HG02970 (cell line): ENCODE data around the gene CRAMP1.

Experiments used
- ATAC-seq: cut with Tn5 transposase; IDR thresholded peaks from one replicate; pipeline ENCODE4 v1.9.1; 2021; ENCODE audit warnings: mild to moderate bottlenecking, moderate library complexity, moderate number of reproducible peaks; ENCODE audit not compliant: unreplicated experiment, low FRiP score

CRAMP1 gene

DNA sequence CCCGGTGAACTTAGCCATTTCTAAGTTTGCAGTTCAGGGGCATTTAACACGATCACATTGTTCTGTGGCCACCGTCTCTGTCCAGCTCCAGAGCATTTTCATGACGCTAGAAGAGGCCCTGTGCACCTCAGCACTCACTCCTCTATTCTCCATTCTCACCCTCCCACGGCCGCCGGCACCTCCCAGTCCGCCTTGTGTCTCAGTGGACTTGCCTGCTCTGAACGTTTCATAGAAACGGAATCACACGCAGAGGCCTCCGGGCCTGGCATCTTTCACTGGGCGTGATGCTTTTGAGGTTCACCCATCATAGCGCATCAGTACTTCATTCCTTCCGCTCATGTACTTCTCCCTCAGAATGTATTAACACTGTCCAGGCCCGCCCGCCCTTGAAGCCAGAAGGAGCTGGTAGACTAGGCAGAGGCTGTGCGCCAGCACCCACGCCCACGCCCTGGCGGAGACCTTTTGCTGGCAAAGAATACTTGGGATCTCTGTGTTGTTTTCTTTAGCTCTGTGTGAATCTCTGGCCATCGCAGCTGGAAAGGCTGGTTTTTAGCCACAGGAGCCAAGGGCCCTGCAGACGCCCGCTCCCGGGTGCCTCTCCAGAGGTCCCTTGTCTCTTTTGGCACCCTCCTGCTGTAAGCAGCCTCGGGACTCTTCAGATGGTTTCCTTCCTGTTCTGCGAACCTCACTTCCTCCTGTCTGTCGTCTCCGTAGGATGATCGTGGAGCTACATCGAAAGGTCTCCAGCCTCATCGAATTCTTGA lies 42.5 kb downstream of the CRAMP1 start:
- ATAC-seq: no peak

DNA sequence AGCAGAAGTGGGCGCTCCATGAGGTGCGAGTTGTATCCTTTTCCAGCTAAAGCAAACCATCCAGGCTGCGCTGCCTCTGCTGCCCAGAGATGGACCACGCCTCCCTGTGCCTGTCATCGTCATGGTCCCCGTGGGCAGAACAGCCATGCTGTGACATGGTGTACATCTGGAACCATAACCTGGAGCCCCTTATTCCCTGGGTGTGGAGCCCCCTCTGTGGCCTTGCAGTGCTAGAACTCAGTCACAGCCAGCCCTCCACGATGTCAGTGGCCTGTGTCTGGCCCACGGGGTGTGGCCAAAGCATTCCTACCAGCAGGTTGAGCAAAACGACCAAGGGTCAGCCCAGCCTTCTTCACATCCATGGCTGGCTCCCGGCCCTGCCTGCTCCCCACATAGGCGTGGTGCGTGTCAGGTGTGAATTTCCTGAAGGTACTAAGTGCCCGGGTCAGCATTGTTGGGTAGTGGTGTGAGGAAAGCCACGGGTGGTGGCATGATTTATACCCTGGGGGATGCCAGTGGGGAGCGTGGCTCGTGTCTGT lies 43.2 kb downstream of the CRAMP1 start:
- no peak for ATAC-seq

DNA sequence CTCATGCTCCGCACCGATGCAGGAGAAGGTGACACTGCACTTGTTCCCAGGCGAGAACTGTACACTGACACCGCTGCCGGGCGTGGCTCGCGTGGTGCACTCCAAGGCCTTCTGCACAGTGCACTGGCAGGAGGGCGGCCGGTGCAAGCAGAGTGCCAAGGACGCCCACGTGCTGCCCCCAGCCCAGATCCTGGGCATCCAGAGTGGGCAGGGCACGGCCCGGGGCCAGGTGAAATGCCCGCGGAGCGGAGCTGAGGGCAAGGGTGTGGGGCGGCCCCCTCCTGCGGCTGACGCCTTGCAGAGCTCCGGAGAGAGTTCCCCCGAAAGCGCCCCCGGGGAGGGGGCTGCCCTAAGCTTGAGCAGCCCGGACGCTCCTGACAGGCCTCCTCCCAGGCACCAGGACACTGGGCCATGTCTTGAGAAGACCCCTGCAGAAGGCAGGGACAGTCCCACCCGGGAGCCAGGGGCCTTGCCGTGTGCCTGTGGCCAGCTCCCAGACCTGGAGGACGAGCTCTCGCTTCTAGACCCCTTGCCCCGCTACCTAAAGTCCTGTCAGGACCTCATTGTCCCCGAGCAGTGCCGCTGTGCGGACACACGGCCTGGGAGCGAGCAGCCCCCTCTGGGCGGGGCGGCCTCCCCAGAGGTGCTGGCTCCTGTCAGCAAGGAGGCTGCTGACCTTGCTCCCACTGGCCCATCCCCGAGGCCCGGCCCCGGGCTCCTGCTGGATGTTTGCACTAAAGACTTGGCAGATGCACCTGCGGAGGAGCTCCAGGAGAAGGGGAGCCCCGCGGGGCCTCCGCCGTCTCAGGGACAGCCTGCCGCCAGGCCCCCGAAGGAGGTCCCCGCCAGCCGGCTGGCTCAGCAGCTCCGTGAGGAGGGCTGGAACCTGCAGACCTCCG lies 44.0 kb downstream of the CRAMP1 start:
- no peak for ATAC-seq

DNA sequence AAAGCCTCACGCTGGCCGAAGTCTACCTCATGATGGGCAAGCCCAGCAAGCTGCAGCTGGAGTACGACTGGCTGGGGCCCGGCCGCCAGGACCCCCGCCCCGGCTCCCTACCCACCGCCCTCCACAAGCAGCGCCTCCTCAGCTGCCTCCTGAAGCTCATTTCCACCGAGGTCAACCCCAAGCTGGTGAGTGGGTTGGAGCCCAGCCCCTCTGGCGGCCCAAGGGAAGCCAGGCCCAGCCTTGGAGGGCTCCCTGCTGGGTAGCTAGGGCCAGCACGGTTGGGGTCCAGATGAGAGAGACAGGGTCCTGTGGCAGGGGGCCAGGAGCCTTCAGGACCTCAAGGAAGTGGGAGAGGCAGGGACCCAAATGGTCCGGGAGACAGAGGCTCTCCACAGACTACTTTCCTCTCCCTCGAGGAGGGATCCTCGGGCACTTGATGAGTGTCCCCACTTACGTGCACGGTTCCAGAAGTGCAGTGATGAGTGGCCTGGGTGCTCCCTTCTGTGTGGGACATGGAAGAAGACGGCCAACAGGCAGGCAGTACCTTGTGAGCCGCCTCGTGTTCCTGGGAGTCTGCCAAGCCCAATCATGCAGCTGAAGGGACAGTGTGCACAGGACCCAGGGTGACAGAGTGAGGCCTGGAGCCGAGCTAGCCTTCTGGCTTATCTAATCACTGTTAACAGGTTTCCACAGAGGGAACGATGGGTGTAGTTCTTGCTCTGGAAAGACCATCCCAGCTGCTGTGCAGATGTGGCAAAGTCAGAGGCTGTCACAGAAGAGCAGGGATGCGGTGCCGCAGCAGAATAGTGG lies 44.9 kb downstream of the CRAMP1 start:
- no peak for ATAC-seq

DNA sequence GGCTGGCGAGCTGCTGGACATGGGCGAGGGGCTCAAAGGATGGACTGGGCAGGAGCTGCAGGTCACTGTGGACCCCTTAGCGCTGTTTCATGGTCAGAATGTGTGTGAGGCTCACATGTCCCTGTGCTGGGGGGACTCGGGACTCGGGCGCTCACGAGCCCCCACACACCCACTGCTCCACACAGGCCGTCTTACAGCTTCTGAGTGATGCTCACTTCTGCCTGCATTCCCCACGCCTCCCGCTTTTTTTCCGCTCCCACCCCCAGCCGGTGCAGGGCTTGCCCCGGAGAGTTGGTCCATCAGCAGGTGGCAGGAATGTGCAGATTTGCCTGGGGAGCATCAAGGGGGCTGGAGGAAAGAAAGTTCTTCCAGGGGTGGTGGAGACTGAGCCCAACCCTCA lies 45.7 kb downstream of the CRAMP1 start:
- ATAC-seq: no peak

DNA sequence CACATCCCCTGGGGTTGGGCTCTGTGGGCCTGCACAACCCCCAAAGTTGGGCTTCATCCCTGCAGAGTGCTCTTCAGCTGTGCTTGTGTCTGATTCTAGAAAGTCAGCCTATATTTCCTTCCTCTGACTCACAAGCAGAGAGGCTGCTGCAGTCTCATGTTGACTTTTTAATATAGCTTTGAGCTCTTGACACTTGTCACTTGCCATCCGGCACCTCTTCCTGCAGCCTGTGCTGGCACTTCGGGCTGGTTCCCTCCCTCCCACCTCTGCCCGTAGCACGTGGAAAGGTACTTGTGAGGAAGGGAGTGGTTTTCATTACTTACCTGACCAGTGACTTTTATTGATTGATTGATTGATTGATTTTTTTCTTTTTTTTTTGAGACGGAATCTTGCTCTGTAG lies 46.9 kb downstream of the CRAMP1 start:
- ATAC-seq: no peak

DNA sequence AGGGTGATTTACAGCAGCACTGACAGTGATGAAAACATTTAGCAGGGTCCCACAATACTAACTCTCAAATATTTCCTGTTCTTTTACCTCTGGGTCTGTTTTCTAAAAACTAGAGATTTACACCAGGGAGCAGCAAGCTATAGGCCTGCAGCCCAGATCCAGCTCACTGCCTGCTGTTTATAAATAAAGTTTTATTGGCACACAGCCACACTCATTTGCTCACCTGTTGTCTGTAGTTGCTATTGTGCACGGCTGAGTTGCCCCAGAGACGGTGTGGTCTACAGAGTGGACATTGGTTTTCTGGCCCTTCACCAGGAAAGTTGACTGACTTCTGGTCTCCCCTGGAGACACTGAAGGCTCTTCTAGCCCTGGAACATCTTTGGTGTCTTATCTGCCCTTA lies 49.7 kb downstream of the CRAMP1 start:
- ATAC-seq: no peak

DNA sequence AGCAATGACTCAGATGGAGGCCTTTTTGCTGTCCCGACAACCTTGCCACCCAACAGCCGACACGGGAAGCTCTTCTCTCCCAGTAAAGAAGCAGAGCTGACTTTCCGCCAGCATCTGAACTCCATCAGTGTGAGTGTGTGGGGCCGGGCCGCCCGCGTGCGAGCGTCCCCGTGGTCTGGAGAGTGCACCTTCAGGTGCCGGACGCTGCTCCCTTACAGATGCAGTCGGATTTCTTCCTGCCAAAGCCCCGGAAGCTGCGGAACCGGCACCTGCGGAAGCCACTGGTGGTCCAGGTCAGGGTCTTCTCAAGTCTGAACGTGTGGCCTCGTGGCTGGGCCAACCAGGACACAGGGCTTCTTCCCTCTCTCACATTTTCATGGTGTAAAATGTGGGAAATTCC lies 50.4 kb downstream of the CRAMP1 start:
- ATAC-seq: no peak

DNA sequence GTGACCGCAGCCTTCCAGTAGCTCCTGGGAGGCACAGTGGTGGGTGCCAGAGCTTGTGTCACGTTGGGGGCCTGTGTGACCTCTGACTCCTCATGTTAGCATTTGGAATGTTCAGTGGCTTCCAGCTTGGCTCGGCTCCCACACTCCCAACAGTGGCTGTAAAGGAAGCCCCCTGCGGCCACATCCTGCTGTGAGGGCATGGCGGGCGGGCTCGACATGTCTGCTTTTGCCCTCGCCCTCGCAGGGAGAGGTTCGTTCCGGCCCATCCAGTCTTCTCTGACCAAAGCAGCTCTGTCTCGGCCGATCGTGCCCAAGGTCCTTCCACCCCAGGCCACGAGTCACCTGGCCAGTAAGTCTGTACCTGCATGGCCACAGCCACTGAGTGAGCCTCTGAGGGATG lies 53.7 kb downstream of the CRAMP1 start:
- ATAC-seq: no peak

DNA sequence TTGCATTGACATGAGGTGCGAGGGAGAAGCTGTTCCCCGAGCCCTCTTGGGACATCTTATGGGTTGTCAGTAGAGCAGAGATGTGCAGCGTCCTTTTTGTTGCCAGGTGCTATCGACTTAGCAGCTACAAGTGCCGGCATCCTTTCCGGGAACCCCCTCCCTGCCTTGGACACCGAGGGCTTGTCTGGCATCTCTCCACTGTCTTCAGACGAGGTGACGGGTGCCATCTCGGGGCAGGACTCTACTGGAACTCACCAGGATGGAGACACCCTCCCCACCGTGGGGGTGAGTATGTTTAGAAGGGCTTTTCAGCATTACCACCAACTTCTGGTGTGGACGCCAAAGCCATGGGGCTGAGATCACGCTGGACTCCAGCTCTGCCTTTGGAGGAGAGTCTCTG lies 54.2 kb downstream of the CRAMP1 start:
- no peak for ATAC-seq

DNA sequence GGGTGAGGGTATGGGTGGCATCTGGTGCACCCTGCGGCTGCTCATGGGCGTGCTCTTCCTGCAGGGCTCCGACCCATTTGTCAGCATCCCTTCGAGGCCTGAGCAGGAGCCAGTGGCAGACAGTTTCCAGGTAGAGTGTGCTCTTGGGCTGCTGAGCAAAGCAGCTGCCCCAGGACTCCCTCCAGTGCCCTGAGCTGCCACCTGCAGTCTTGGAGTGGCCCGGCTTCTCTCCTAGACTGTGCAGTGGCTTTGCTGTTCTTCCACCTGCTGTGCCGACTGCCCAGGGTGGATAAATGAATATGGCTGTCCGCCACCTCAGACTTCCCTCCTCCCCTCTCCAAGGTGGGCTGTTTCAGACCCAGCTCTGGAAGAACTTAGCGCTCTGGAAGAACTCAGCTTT lies 55.1 kb downstream of the CRAMP1 start:
- no peak for ATAC-seq

DNA sequence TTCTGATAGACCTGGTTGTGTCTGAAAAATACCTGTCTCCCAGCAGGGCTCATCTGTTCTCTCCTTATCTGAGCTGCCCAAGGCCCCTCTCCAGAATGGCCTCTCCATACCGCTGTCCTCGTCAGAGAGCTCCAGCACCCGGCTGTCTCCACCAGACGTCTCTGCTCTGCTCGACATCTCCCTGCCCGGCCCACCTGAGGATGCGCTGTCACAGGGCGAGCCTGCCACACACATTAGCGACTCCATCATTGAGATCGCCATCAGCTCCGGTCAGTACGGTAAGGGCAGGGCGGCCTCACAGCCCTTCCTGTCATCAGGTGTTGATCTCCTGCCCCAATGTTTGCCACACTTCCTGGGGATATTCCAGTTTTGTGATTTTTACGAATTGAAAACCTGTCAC lies 55.8 kb downstream of the CRAMP1 start:
- ATAC-seq: no peak

DNA sequence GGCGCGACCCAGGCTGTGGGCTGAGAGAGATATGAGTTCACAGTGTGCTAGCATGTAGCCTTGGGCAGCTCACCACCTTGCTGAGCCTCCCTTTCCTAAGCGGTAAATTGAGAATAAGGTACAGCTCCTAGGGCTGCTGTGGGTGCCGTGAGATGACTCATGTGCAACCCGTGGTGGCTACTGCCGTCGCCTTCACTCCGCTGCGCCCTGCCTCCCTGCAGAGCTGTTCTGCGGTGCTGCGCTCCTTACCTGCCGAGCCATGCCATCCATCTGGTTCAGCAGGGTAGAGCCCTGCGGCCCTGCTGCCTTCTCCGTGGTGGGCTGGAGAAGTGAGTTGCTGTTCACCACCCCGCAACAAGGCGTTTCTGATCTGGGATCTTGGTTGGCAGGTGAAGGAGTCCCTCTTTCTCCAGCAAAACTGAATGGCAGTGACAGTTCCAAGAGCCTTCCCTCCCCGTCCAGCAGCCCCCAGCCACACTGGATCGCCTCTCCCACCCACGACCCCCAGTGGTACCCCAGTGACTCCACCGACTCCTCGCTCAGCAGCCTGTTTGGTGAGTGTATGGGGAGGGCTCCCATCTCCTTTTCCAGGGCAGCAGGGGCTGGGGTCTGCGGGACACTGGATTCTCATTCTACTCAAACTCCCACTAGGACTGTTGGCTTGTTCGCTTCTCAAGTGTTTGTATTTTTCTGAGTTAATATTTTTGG lies 56.6 kb downstream of the CRAMP1 start:
- ATAC-seq: no peak

DNA sequence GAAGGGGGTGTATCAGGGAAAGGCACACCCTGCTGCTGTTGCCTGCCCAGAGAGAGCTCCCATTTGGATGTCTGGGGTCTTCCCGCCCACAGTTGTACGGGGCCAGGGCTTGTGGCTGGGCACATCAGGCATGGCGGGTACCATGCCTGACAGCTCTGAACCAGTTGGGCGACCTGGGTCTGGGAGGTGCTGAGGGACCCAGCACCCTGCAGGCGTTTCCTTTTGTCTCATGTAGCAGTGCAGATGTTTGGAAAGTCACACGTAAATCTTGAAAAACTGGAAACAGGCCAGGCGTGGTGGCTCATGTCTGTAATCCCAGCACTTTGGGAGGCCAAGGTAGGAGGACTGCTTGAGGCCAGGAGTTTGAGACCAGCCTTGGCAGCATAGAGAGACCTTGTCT lies 57.5 kb downstream of the CRAMP1 start:
- ATAC-seq: no peak

DNA sequence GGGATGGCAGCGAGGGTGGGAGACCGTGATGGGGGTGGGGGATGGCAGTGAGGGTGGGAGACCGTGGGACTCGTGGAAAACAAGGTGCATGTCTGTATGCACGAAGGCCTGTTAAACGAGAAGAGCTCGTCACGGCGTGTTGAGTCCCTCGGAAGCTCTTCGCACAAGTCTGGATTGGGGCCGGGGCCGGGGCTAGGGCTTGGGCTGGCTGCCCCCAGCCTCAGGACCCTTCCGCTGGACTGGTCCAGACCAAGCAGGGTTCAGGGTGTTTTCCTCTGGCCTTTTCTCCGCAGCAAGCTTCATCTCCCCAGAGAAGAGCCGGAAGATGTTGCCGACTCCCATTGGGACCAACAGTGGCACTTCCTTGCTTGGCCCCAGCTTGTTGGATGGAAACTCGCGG lies 58.2 kb downstream of the CRAMP1 start:
- ATAC-seq: no peak

DNA sequence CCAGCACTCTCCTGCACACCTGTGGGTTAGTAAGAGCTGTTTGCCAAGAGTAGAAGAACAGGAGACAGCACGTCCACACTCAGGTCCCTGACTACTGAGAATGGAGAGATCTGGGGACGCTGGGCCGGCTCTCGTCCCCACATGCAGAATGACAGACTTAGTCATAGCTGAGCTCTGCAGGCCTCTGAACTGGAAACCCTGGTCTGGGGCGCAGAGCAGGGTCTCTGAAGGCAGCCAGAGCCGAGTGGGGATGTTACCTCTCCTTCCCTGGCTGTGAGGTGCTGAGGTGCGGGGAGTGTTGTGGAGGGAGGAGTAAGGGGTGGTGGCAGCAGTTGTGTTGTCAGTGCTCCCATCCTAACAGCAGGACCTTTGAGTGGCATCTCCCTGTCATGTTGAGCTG lies 58.7 kb downstream of the CRAMP1 start:
- no peak for ATAC-seq

DNA sequence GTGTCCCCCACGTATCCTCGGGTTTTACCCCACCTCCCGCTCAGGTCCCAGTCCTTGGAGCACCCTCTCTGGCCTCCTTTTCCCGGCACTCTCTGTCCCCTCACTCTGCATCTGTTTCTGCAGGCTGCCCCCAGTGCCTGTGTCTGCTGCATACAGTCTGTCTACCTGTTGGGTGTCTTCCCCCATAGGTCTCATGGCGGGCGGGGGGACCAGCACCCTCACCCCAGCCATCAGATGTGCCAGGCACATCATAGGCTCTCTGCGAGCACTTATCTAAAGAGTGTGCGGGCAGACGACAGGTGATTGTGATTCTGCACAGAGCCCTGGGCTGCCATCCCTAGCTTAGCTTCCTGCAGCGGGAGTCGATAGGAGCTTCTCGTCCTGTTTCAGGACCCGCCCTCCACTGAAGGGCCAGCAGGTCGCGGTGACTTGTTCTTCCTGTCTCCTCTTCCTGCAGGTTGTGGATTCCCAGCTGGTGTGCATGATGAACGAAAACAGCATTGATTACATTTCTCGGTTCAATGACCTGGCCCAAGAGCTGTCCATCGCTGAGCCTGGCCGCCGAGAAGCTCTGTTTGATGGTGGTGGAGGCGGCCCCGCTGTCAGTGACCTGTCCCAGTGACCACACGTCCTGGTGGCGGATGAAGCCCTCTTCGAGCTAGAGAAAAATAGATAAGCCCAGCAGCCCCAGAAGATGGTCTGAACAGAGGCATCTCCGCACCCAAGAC lies 61.4 kb downstream of the CRAMP1 start:
- no peak for ATAC-seq

DNA sequence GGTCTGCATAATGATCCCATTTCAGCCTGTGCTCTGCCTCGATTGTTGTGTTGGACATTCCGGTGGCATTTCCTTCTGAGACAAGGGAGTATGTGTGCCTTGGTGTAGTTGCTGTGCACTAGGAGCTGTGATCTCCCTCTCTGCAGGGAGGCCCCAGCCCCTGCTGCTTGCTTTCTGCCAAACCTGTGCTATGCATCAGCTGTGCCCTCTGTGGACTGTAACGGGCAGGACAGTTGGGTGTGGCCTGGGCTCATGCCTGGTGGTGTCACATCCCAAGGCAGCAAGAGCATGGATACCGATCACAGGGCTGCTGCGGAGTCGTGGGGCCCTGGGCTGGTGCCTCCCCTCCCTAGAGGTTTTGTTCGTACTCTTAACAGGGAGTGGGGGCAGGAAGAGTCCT lies 62.1 kb downstream of the CRAMP1 start:
- no peak for ATAC-seq
